Activated CD8-positive, alpha-beta memory T cell treated with anti-CD3 and anti-CD28 coated beads, Interleukin-2, amount 50 U/mL, for 4 hours (primary cell): ENCODE measurements around the gene RNASE4.
"Not testable (repeated sequence)": the region's sequence is repeated elsewhere in the genome, so short reads cannot be mapped to it uniquely, and the experiment has no call there.

Experiments used
- DNase-seq: peaks from one replicate; pipeline ENCODE4 v3.0.0-alpha.2; 2020

Gene RNASE4

GRCh38 chr14:20683891-20684661, at the start of gene RNASE4:
TSS of gene RNASE4 (plus strand) at chr14:20684560. CDS start at chr14:20699372, 14,812 bp downstream.
- DNase-seq: peak; percentile 76

GRCh38 chr14:20641591-20641990, 42.8 kb upstream of the RNASE4 start, which contains the start of gene OR6S1:
TSS of gene OR6S1 (minus strand) at chr14:20641691. CDS start at chr14:20641691, 0 bp downstream.
- no peak for DNase-seq

GRCh38 chr14:20642182-20642581, 42.2 kb upstream of the RNASE4 start:
- DNase-seq: no peak

GRCh38 chr14:20642755-20643154, 41.6 kb upstream of the RNASE4 start:
- not testable (repeated sequence) for DNase-seq

- DNase-seq: no peak
These were observed 39.8 kb upstream of the RNASE4 start for GRCh38 chr14:20644520-20644919.

- no peak for DNase-seq
These were observed 38.9 kb upstream of the RNASE4 start for GRCh38 chr14:20645481-20645880.

GRCh38 chr14:20652996-20653975, 31.1 kb upstream of the RNASE4 start:
- DNase-seq: no peak

GRCh38 chr14:20655851-20656250, 28.5 kb upstream of the RNASE4 start:
- no peak for DNase-seq

GRCh38 chr14:20656274-20656673, 28.1 kb upstream of the RNASE4 start:
- no peak for DNase-seq

GRCh38 chr14:20657216-20658211, 26.8 kb upstream of the RNASE4 start:
- DNase-seq: no peak

GRCh38 chr14:20658246-20658645, 26.1 kb upstream of the RNASE4 start:
- no peak for DNase-seq

GRCh38 chr14:20659336-20659735, 25.0 kb upstream of the RNASE4 start:
- no peak for DNase-seq

GRCh38 chr14:20659813-20660395, 24.5 kb upstream of the RNASE4 start:
- DNase-seq: no peak

- no peak for DNase-seq
These were observed 23.2 kb upstream of the RNASE4 start for GRCh38 chr14:20661197-20661596.

- peak; percentile 64 for DNase-seq
These were observed 21.2 kb upstream of the RNASE4 start for GRCh38 chr14:20662968-20663732.

GRCh38 chr14:20666400-20666961, 17.9 kb upstream of the RNASE4 start:
- not testable (repeated sequence) for DNase-seq

- DNase-seq: no peak
These were observed 16.4 kb upstream of the RNASE4 start for GRCh38 chr14:20667957-20668356.

- no peak for DNase-seq
These were observed 15.4 kb upstream of the RNASE4 start for GRCh38 chr14:20668969-20669368.

GRCh38 chr14:20671597-20672283, 12.6 kb upstream of the RNASE4 start:
- no peak for DNase-seq

- DNase-seq: no peak
These were observed 8.7 kb upstream of the RNASE4 start for GRCh38 chr14:20675669-20676068.
